ENCODE data around the gene MLX. TPM values are rescaled to one million over a fixed set of nuclear protein-coding genes. Genes with fewer than 3 reads are reported as not detected.
"Not testable (repeated sequence)": the region's sequence is repeated elsewhere in the genome, so short reads cannot be mapped to it uniquely, and the experiment has no call there.

Gene MLX
- total and polyA plus RNA-seq, 7 donors, result 24.7 to 129 (median 50.5) TPM

DNA sequence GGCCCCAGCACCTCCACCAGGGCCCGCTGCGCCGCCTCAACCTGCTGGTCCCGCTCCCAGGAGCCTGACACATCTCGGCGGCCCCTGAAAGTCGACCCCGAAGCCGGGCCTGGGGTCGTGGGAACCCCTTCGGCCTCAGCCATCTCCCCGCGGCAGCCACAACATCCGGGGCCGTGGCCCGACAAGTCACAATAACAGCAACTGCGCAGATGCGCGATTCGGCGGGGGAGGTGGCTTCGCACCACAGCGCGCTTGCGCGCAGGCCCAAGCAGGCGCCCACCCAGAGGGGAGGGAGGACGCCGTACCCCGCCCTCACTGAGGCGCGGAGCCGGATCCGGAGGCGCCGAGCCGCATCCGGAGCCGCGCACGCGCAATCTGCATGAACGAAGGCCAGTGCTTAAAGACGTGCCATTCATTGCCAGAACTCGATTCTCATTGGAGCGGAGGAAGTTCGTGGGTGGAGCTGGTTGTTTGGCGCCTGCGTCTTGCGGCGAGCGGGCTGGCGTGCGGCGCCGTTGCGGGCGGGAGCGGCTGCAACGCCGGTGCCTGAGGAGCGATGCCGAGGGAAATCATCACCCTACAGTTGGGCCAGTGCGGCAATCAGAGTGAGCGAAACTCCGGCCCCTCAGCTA, 42.4 kb downstream of the MLX start, which contains the start of the genes RETREG3 and TUBG1:
TSS of gene RETREG3 (minus strand) at position 193 of the 632 bp plus-strand sequence. CDS start at position 143, 50 bp downstream.
TSS of gene TUBG1 (plus strand) at position 502 of the 632 bp plus-strand sequence. CDS start at position 557, 55 bp downstream.
- peaks cover 0 to 42% (median 37%) of the 10 kb centered on the region in 4 donors for H3K4me1 ChIP-seq
- no peaks in the 10 kb centered on the region for H3K9me3 ChIP-seq
- WGBS, 2 donors, result 0% methylated on average over 66 of the region's 66 CpGs
- DNase-seq, result peak; percentile 99
- peak within 1 kb of the TSS; percentile 91 to 97 (median 94) for H3K27ac ChIP-seq
- peaks cover 0 to 27% (median 16%) of the 10 kb centered on the region in 4 donors for H3K36me3 ChIP-seq
- no peaks in the 10 kb centered on the region for H3K27me3 ChIP-seq
- intact Hi-C loops (cut with DNase I), result loop anchor here (1.0 kb wide), 2 partner anchors 44 to 71 kb away; no protein-coding TSS in a partner anchor
- TF ChIP-seq POLR2AphosphoS5 (IDR thresholded peaks at IDR 0.05) (peak; percentile 81 to 95 (median 92)), EP300 (IDR thresholded peaks at IDR 0.05) (no peak), POLR2A (IDR thresholded peaks at IDR 0.05) (peak; percentile 63 to 85)
- TF ChIP-seq, protein P1, sequence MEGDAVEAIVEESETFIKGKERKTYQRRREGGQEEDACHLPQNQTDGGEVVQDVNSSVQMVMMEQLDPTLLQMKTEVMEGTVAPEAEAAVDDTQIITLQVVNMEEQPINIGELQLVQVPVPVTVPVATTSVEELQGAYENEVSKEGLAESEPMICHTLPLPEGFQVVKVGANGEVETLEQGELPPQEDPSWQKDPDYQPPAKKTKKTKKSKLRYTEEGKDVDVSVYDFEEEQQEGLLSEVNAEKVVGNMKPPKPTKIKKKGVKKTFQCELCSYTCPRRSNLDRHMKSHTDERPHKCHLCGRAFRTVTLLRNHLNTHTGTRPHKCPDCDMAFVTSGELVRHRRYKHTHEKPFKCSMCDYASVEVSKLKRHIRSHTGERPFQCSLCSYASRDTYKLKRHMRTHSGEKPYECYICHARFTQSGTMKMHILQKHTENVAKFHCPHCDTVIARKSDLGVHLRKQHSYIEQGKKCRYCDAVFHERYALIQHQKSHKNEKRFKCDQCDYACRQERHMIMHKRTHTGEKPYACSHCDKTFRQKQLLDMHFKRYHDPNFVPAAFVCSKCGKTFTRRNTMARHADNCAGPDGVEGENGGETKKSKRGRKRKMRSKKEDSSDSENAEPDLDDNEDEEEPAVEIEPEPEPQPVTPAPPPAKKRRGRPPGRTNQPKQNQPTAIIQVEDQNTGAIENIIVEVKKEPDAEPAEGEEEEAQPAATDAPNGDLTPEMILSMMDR (IDR thresholded peaks at IDR 0.05), result peak in 3 of 4 experiments; percentile 29 to 52 (median 34)
- H3K4me3 ChIP-seq, result peak within 1 kb of the TSS; percentile 82 to 97 (median 87)

DNA sequence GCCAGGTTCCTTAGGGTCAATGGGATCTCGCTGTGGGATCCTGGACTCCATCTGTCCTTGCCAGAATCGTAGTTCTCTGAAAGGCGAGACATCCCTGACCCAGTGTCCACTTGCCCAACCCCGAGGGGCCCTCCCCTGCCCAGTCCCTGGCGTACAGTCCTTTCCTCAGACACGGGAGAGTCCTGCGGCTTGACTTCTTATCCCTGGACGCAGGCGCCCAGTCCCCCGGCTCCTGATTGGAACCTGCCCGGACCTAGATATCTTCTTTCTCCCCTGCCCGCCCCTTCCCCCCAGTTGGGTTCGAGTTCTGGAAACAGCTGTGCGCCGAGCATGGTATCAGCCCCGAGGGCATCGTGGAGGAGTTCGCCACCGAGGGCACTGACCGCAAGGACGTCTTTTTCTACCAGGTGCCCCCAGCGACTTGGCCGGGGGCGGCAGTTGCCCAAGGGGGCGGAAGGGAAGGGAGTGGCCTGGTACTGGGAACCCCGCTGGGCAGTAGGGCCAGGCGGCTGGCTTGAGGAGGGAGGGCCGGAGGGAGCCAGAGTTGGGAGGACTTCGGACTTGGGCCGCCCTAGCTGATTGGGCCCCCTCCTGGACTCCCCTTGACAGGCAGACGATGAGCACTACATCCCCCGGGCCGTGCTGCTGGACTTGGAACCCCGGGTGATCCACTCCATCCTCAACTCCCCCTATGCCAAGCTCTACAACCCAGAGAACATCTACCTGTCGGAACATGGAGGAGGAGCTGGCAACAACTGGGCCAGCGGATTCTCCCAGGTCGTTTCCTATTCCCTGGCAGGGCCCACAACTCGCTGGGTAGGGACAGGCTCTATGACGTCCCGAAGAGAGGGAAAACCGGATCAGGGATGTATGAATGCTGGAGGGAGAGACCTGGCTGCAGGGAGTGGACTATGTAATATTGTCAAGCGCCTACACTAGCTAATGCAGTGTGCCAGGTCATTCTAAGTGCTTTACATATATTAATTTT, 43.2 kb downstream of the MLX start:
- not testable (repeated sequence) for H3K27me3 ChIP-seq, DNase-seq, H3K9me3 ChIP-seq
- Histone ChIP-seq H3K36me3 (peaks cover 6 to 35% (median 22%) of the 10 kb centered on the region in 4 donors), H3K27ac (peak overlapping the region; percentile 91 to 97 (median 94)), H3K4me1 (peaks cover 0 to 39% (median 33%) of the 10 kb centered on the region in 4 donors), H3K4me3 (peak overlapping the region; percentile 82 to 97 (median 87))
- intact Hi-C loops (cut with DNase I), result loop anchor here (1.0 kb wide), 2 partner anchors 43 to 70 kb away; no protein-coding TSS in a partner anchor
- WGBS, 2 donors, result 11 to 19% methylated on average over 35 to 36 of the region's 42 CpGs

DNA sequence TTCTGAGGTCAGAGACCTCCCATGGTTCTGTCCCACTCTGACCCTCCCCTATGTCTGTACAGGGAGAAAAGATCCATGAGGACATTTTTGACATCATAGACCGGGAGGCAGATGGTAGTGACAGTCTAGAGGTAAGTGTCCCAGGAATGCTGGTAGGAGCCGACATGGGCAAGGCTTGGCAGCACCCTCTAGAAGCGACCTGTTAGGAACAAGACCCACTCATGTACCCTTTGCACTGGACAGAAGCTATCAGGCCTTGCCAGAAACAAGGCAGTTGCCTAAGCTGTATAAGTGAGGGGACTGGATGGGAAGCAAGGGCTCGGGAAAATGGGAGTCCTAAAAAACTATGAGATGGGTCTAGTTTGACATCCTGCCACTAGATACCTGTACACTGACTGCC, 45.1 kb downstream of the MLX start:
- Histone ChIP-seq H3K4me1 (peaks cover 0 to 29% (median 19%) of the 10 kb centered on the region in 4 donors), H3K9me3 (no peaks in the 10 kb centered on the region), H3K4me3 (no peak overlapping the region), H3K27ac (no peak overlapping the region), H3K36me3 (peaks cover 6 to 47% (median 29%) of the 10 kb centered on the region in 4 donors), H3K27me3 (no peaks in the 10 kb centered on the region)
- intact Hi-C loops (cut with DNase I), result no loop called here
- DNase-seq, result no peak
- WGBS, 2 donors, result 97 to 98% methylated on average over 4 of the region's 4 CpGs
- TF ChIP-seq POLR2AphosphoS5 (IDR thresholded peaks at IDR 0.05) (no peak), EP300 (IDR thresholded peaks at IDR 0.05) (no peak), POLR2A (IDR thresholded peaks at IDR 0.05) (no peak)
- TF ChIP-seq, protein P1 (IDR thresholded peaks at IDR 0.05), result no peak

DNA sequence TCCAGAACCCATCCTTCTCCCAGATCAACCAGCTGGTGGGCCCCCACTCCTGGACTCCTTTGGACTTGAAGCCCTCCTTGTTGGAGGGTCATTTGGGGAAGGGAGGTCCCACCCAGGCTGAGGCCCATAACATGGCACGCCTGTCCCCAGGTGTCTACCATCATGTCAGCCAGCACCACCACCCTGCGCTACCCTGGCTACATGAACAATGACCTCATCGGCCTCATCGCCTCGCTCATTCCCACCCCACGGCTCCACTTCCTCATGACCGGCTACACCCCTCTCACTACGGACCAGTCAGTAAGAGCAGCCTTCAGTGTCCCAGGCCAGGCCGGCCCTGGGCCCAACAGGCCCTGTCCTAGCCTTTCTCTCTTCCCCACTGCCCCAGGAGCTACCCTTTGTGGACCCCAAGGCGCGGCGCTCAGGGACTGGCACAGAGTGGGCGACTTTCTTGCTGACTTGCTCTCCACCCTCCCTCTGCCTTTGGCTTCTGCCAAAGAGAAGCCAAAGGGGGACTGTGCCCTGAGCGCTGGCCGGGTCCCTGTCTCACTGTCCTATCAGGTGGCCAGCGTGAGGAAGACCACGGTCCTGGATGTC, 46.9 kb downstream of the MLX start:
- WGBS, 2 donors, result 96% methylated on average over 17 of the region's 17 CpGs
- peaks cover 0 to 24% (median 17%) of the 10 kb centered on the region in 4 donors for H3K4me1 ChIP-seq
- TF ChIP-seq POLR2AphosphoS5 (IDR thresholded peaks at IDR 0.05), result no peak
- no peak for TF ChIP-seq POLR2A (IDR thresholded peaks at IDR 0.05)
- TF ChIP-seq, protein P1 (IDR thresholded peaks at IDR 0.05), result no peak
- intact Hi-C loops (cut with DNase I), result no loop called here
- H3K27ac ChIP-seq, result no peak overlapping the region
- H3K9me3 ChIP-seq, result no peaks in the 10 kb centered on the region
- peaks cover 6 to 47% (median 29%) of the 10 kb centered on the region in 4 donors for H3K36me3 ChIP-seq
- no peaks in the 10 kb centered on the region for H3K27me3 ChIP-seq
- no peak overlapping the region for H3K4me3 ChIP-seq
- DNase-seq, result no peak
